Thyroid gland (tissue), 4 donors: ENCODE data around the gene LHFPL2. TPM values are rescaled to one million over a fixed set of nuclear protein-coding genes. Genes with fewer than 3 reads are reported as not detected.
"Not testable (repeated sequence)": the region's sequence is repeated elsewhere in the genome, so short reads cannot be mapped to it uniquely, and the experiment has no call there.

ENCODE experiments used
- DNase-seq, 2 donors: peaks; one replicate each; pipeline ENCODE4 v3.0.0-alpha.2; 2019
- H3K27ac ChIP-seq, 3 donors: fragments of 200-600 bp; sonication (generic); 1 replicate in 2 of 3; 2 replicates in 1 of 3; pipeline ENCODE4 v1.5.1; 2016 to 2019; ENCODE audit warnings: mild to moderate bottlenecking in 1 of 3, moderate library complexity in 1 of 3
- H3K27me3 ChIP-seq: fragments of 200-600 bp; sonication (generic); one replicate; pipeline ENCODE4 v1.5.1; 2019
- H3K36me3 ChIP-seq, 2 donors: fragments of 200-600 bp; sonication (generic); one replicate each; pipeline ENCODE4 v1.5.1; 2016 to 2019
- H3K4me1 ChIP-seq, 2 donors: fragments of 200-600 bp; sonication (generic); one replicate each; pipeline ENCODE4 v1.5.1; 2017 to 2019
- H3K4me3 ChIP-seq, 3 donors: fragments of 200-600 bp; sonication (generic); replicated peaks in 1 of 3; 1 replicate in 2 of 3; 2 replicates in 1 of 3; pipeline ENCODE4 v1.5.1; 2016; ENCODE audit warnings: mild to moderate bottlenecking in 1 of 3
- H3K9me3 ChIP-seq: fragments of 200-600 bp; sonication (generic); one replicate; pipeline ENCODE4 v1.5.1; 2017
- POLR2A ChIP-seq, 2 donors: fragments of 450-650 bp; IDR thresholded peaks; one replicate each; pipeline ENCODE4 v1.6.1; 2017; ENCODE audit warnings: antibody characterized with exemption in 2 of 2, mild to moderate bottlenecking in 2 of 2, moderate library complexity in 1 of 2
- WGBS, 2 donors: methylation state at CpG; one replicate each; pipeline ENCODE4 v1.1.5; 2017; 5-methylcytosine and 5-hydroxymethylcytosine counted together
- intact Hi-C: fragments of 100-400 bp; cut with DNase I; formaldehyde crosslinking; loops from one replicate; pipeline ENCODE4 v1.15.1; 2023
- total RNA-seq, 4 donors: library from RNA; depleted of rRNA; stranded (reverse); fragments of >200 nt; gene quantifications; one replicate each; pipeline ENCODE4 v1.2.3, GENCODE V29; 2016
- TF ChIP-seq, protein P1 (sequence below), 6 experiments: fragments of 200-600 bp in 3 of 6; fragments of 450-650 bp in 3 of 6; sonication (generic) in 3 of 6; IDR thresholded peaks; one replicate each; pipeline ENCODE4 v1.5.1; 2016 to 2019; ENCODE audit warnings: antibody characterized with exemption in 6 of 6, mild to moderate bottlenecking in 2 of 6, inconsistent platforms in 1 of 6, moderate library complexity in 1 of 6

The LHFPL2 gene
- total RNA-seq, 4 donors from 2014 or later = 17.6 to 25.7 (median 23.7) TPM

DNA sequence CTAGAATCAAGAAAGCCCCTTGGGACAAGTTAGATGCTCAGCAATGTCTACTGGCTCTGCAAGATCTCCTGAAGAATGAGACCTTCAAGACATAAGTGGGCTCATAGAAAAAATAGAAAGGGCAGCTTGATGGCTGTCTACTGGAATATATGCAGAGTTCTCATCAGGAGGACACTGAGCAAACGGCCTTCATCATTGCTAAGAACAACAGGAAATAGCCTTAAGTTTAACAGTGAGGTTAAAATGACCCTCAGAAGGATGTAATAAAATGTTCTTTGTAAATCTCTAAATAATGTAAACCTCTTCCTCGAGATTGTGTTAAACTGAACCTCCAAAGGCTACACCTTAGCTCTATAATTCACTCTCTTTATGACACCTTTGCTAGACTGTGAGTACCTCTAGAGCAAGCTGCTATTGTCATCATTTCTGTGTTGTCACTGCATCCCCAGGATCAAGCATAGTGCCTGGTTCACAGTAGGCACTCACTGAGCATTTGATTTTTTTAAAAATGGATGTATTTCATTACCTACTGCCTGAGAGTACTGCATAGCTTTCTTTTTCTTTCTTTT, 22.2 kb upstream of the LHFPL2 start:
- TF ChIP-seq, protein P1, sequence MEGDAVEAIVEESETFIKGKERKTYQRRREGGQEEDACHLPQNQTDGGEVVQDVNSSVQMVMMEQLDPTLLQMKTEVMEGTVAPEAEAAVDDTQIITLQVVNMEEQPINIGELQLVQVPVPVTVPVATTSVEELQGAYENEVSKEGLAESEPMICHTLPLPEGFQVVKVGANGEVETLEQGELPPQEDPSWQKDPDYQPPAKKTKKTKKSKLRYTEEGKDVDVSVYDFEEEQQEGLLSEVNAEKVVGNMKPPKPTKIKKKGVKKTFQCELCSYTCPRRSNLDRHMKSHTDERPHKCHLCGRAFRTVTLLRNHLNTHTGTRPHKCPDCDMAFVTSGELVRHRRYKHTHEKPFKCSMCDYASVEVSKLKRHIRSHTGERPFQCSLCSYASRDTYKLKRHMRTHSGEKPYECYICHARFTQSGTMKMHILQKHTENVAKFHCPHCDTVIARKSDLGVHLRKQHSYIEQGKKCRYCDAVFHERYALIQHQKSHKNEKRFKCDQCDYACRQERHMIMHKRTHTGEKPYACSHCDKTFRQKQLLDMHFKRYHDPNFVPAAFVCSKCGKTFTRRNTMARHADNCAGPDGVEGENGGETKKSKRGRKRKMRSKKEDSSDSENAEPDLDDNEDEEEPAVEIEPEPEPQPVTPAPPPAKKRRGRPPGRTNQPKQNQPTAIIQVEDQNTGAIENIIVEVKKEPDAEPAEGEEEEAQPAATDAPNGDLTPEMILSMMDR (IDR thresholded peaks at IDR 0.05) = no peak
- H3K27me3 ChIP-seq = no peaks in the 10 kb centered on the region
- DNase-seq = no peak
- H3K9me3 ChIP-seq = no peaks in the 10 kb centered on the region
- intact Hi-C loops = no loop called here
- H3K4me3 ChIP-seq = no peak overlapping the region
- peaks cover 0 to 6% of the 10 kb centered on the region in 2 donors for H3K4me1 ChIP-seq
- 77 to 78% methylated on average over 2 of the region's 2 CpGs for WGBS, 2 donors
- no peaks in the 10 kb centered on the region for H3K36me3 ChIP-seq
- no peak overlapping the region for H3K27ac ChIP-seq

DNA sequence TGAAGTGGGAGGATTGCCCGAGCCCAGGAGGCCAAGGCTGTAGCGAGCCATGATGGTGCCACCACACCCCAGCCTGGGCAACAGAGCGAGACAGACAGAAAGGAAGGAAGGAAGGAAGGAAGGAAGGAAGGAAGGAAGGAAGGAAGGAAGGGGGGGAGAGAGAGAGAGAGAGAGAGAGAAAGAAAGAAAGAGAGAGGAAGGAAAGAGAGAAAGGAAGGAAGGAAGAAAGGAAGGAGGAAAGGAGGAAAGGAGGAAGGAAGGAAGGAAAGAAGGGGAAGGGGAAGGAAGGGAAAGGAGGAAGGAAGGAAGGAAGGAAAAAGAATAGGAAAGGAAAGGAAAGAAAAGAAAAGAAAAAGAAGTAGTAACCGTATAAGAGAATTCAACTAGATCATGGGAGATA, 20.8 kb upstream of the LHFPL2 start:
- Histone ChIP-seq H3K4me3 (no peak overlapping the region), H3K27ac (no peak overlapping the region), H3K4me1 (peaks cover 0 to 9% of the 10 kb centered on the region in 2 donors), H3K27me3 (no peaks in the 10 kb centered on the region), H3K36me3 (no peaks in the 10 kb centered on the region), H3K9me3 (no peaks in the 10 kb centered on the region)
- WGBS, 2 donors = 86 to 94% methylated on average over 3 to 4 of the region's 4 CpGs
- DNase-seq = no peak
- TF ChIP-seq POLR2A (IDR thresholded peaks at IDR 0.05) = no peak
- TF ChIP-seq, protein P1 (IDR thresholded peaks at IDR 0.05) = no peak
- intact Hi-C loops = no loop called here

GRCh38 chr5:78667461-78668103, 19.0 kb upstream of the LHFPL2 start:
- no peaks in the 10 kb centered on the region for H3K27me3 ChIP-seq
- 95 to 99% methylated on average over 5 of the region's 5 CpGs for WGBS, 2 donors
- no peaks in the 10 kb centered on the region for H3K9me3 ChIP-seq
- DNase-seq = no peak
- TF ChIP-seq, protein P1 (IDR thresholded peaks at IDR 0.05) = no peak
- no peak for TF ChIP-seq POLR2A (IDR thresholded peaks at IDR 0.05)
- no peak overlapping the region for H3K27ac ChIP-seq
- no peak overlapping the region for H3K4me3 ChIP-seq
- intact Hi-C loops = no loop called here
- no peaks in the 10 kb centered on the region for H3K36me3 ChIP-seq
- H3K4me1 ChIP-seq = peaks cover 0 to 9% of the 10 kb centered on the region in 2 donors

GRCh38 chr5:78666975-78667374, 18.4 kb upstream of the LHFPL2 start:
- intact Hi-C loops, H3K36me3 ChIP-seq, H3K4me3 ChIP-seq, H3K27me3 ChIP-seq, DNase-seq, H3K27ac ChIP-seq, H3K4me1 ChIP-seq, H3K9me3 ChIP-seq: not testable (repeated sequence)
- WGBS, 2 donors = 100% methylated on average over 1 of the region's 1 CpG

DNA sequence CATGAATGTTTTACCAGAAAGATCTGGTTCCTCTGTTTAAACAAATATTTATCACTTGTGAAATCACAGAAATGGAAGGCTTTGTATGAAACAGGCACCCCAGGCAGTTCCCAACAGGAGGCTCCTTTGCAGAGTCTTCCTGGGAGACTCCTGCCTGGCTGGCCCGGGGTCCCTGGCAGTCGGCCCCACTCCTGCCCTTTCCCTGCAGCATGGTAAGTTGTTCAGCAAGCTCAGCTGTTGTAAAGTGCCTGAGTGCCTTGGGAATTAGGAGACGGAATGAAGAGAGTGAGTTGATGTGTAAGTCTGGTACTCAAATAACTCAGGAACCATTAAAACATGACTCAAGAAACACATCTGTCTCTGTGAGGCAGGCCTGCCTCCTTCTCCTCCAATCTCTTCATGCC, 17.5 kb upstream of the LHFPL2 start:
- Histone ChIP-seq H3K9me3 (no peaks in the 10 kb centered on the region), H3K4me1 (peaks cover 0 to 9% of the 10 kb centered on the region in 2 donors), H3K36me3 (no peaks in the 10 kb centered on the region), H3K27ac (no peak overlapping the region), H3K27me3 (no peaks in the 10 kb centered on the region), H3K4me3 (no peak overlapping the region)
- intact Hi-C loops = no loop called here
- WGBS, 2 donors = 19 to 46% methylated on average over 3 of the region's 3 CpGs
- peak in 1 of 2 donors; percentile 6 for DNase-seq
- TF ChIP-seq, protein P1 (IDR thresholded peaks at IDR 0.05) = no peak
- TF ChIP-seq POLR2A (IDR thresholded peaks at IDR 0.05) = no peak
